ENCODE data around the gene SPATA2L. TPM values are rescaled to one million over a fixed set of nuclear protein-coding genes. Genes with fewer than 3 reads are reported as not detected.
A peak's percentile ranks its signal among the peaks of the same experiment; 100 is the strongest.

SPATA2L gene
- total and polyA plus RNA-seq, 10 of the 15 experiments (the other 5 are each of a cell fraction or from before 2014, with no cell fraction given) = 0.20 to 6.9 (median 3.9) TPM; not detected in 1

DNA sequence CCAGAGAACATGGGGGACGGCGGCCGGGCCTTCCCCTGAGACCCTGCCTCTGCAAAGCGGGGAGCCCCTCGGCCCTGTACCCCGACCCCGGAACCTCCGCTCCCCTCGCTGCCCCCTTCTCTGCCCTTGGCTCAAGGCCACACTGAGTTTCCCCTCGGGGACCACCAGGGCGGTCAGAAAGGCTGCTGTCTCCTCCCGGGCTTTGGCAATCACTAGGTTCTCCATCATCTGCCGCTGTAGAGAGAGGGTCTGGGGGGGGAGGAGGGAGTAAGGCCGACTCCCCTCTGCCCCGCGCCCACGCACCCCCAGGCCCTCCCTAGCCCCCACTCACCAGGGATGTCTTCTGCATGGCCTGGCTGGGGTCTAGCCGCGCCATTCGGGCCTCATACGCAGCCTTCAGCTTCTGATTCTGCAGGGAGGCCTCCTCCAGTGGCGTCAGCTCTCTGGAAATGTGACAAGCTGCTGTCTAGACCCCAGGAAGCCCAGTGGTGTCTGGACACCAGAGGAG lies 10.8 kb upstream of the SPATA2L start (continued):
- TF ChIP-seq, protein P1, sequence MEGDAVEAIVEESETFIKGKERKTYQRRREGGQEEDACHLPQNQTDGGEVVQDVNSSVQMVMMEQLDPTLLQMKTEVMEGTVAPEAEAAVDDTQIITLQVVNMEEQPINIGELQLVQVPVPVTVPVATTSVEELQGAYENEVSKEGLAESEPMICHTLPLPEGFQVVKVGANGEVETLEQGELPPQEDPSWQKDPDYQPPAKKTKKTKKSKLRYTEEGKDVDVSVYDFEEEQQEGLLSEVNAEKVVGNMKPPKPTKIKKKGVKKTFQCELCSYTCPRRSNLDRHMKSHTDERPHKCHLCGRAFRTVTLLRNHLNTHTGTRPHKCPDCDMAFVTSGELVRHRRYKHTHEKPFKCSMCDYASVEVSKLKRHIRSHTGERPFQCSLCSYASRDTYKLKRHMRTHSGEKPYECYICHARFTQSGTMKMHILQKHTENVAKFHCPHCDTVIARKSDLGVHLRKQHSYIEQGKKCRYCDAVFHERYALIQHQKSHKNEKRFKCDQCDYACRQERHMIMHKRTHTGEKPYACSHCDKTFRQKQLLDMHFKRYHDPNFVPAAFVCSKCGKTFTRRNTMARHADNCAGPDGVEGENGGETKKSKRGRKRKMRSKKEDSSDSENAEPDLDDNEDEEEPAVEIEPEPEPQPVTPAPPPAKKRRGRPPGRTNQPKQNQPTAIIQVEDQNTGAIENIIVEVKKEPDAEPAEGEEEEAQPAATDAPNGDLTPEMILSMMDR (IDR thresholded peaks at IDR 0.05 in 2 of 3, conservative IDR thresholded peaks at IDR 0.05 in 1 of 3; ENCODE audit: control insufficient read depth in 2 of 3, extremely low read depth in 1 of 3, insufficient read depth in 1 of 3, low read depth in 3 of 3, low read length in 3 of 3) = no peak

DNA sequence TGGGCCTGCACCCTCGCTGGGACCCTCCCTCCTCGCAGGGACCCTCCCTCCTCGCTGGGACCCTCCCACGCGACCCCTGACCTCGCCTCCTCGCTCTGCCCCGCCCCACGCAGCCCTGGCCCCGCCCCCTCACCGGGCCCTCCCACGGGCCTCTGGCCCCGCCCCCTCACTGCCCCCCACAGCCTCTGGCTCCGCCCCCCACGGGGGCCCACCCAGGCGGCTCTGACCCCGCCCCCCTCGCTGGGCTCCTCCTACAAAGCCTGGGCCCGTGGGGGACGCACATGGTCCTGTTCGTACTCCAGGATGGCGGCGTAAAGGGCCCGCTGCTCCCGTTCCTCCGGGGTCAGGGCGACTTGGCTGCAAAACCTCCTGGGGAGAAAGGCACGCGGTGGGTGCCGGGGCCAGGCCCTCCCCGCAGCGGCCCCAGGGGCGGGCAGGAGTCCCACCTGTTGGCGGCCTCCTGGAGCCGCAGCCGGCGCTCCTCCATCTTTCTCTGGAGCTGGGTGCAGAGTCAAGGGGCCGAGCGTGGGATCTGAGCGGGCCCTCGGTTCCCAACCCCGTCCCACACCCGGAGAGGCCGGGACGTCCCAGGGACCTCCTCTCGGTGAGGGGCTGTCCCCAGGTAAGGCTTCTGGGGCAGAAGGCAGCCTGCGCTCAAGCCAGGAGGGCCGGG lies 10.2 kb upstream of the SPATA2L start:
- Histone ChIP-seq H3K27me3 (replicated peaks in 1 of 2; ENCODE audit: control insufficient read depth in 2 of 2, insufficient read depth in 2 of 2, low read length in 1 of 2) (no peaks in the 10 kb centered on the region), H3K9ac (ENCODE audit: control insufficient read depth, insufficient read depth, low read length) (peak overlapping the region; percentile 81), H4K20me1 (ENCODE audit: control insufficient read depth, insufficient read depth) (no peaks in the 10 kb centered on the region), H3K36me3 (ENCODE audit: control insufficient read depth in 2 of 2, insufficient read depth in 2 of 2, low read length in 1 of 2) (no peaks in the 10 kb centered on the region; a peak in 1 of 4 replicates), H3K4me1 (ENCODE audit: control insufficient read depth, insufficient read depth, low read length) (no peaks in the 10 kb centered on the region), H3K9me3 (replicated peaks; ENCODE audit: control insufficient read depth, insufficient read depth, low read length) (no peaks in the 10 kb centered on the region), H3K4me2 (ENCODE audit: control insufficient read depth, insufficient read depth) (peak overlapping the region; percentile 87), H3K79me2 (ENCODE audit: control insufficient read depth, insufficient read depth, low read length) (peaks cover 7% of the 10 kb centered on the region), H3K4me3 (peak overlapping the region; percentile 78), H3K27ac (ENCODE audit: control insufficient read depth, insufficient read depth) (peak overlapping the region; percentile 48), H2AFZ (ENCODE audit: control insufficient read depth, low read depth, low read length) (peak overlapping the region; percentile 81)
- in situ Hi-C loops (cut with MboI) = no loop called here
- WGBS (ENCODE audit: insufficient coverage, insufficient replicate concordance, low lambda C conversion rate, missing lambda C conversion rate) = under 1% methylated on average over 27 of the region's 48 CpGs
- TSS peak; percentile 86 for BruUV-seq (replicated peaks)
- intact Hi-C loops (cut with micrococcal nuclease; ENCODE audit: unreplicated experiment) = no loop called here
- DNase-seq (ENCODE audit: low read depth, low spot score) (no peak), ATAC-seq (peak; percentile 93), FAIRE-seq (no peak)
- ChIA-PET CTCF (no interaction called here), RAD21 (ENCODE audit: unreplicated experiment) (no interaction called here), SMC1A (ENCODE audit: uncharacterized antibody, unreplicated experiment) (interaction anchor here (1.0 kb wide), 1 partner anchor 152 kb away, joined by 3 read pairs; no protein-coding TSS in a partner anchor), POLR2A (no interaction called here)
- TF ChIP-seq RFX5 (IDR thresholded peaks at IDR 0.05; ENCODE audit: low read depth, low read length) = no peak
- TF ChIP-seq, protein P2, sequence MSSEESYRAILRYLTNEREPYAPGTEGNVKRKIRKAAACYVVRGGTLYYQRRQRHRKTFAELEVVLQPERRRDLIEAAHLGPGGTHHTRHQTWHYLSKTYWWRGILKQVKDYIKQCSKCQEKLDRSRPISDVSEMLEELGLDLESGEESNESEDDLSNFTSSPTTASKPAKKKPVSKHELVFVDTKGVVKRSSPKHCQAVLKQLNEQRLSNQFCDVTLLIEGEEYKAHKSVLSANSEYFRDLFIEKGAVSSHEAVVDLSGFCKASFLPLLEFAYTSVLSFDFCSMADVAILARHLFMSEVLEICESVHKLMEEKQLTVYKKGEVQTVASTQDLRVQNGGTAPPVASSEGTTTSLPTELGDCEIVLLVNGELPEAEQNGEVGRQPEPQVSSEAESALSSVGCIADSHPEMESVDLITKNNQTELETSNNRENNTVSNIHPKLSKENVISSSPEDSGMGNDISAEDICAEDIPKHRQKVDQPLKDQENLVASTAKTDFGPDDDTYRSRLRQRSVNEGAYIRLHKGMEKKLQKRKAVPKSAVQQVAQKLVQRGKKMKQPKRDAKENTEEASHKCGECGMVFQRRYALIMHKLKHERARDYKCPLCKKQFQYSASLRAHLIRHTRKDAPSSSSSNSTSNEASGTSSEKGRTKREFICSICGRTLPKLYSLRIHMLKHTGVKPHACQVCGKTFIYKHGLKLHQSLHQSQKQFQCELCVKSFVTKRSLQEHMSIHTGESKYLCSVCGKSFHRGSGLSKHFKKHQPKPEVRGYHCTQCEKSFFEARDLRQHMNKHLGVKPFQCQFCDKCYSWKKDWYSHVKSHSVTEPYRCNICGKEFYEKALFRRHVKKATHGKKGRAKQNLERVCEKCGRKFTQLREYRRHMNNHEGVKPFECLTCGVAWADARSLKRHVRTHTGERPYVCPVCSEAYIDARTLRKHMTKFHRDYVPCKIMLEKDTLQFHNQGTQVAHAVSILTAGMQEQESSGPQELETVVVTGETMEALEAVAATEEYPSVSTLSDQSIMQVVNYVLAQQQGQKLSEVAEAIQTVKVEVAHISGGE (CRISPR knock-in tag; IDR thresholded peaks at IDR 0.05) = no peak
- TF ChIP-seq LARP7 (IDR thresholded peaks at IDR 0.05) = peak; percentile 33; the same call in 1 of the 2 replicates
- TF ChIP-seq HDAC2 (IDR thresholded peaks at IDR 0.05) = no peak
- TF ChIP-seq, protein P3, sequence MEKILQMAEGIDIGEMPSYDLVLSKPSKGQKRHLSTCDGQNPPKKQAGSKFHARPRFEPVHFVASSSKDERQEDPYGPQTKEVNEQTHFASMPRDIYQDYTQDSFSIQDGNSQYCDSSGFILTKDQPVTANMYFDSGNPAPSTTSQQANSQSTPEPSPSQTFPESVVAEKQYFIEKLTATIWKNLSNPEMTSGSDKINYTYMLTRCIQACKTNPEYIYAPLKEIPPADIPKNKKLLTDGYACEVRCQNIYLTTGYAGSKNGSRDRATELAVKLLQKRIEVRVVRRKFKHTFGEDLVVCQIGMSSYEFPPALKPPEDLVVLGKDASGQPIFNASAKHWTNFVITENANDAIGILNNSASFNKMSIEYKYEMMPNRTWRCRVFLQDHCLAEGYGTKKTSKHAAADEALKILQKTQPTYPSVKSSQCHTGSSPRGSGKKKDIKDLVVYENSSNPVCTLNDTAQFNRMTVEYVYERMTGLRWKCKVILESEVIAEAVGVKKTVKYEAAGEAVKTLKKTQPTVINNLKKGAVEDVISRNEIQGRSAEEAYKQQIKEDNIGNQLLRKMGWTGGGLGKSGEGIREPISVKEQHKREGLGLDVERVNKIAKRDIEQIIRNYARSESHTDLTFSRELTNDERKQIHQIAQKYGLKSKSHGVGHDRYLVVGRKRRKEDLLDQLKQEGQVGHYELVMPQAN (conservative IDR thresholded peaks at IDR 0.05) = peak; percentile 59
- TF ChIP-seq EZH2 (IDR thresholded peaks at IDR 0.05; ENCODE audit: borderline replicate concordance, control insufficient read depth, low read depth, low read length) = no peak
- peak; percentile 84 for TF ChIP-seq YY1 (IDR thresholded peaks at IDR 0.05; ENCODE audit: low read depth, low read length)
- TF ChIP-seq GATAD2B (conservative IDR thresholded peaks at IDR 0.05; ENCODE audit: low read depth) = peak; percentile 56
- peak in 1 of 2 experiments; percentile 89; a peak in 2 of 3 replicates for TF ChIP-seq EGR1 (IDR thresholded peaks at IDR 0.05; ENCODE audit: borderline replicate concordance in 1 of 2, low read depth in 2 of 2, low read length in 2 of 2)
- peak; percentile 58; the same call in 1 of the 2 replicates for TF ChIP-seq MXI1 (IDR thresholded peaks at IDR 0.05; ENCODE audit: low read depth, low read length)
- TF ChIP-seq SMARCA5 (IDR thresholded peaks at IDR 0.05) = peak; percentile 49; the same call in 1 of the 2 replicates
